Fibroblast of lung (primary cell): ENCODE data around the gene PLEKHH2. TPM values are rescaled to one million over a fixed set of nuclear protein-coding genes. Genes with fewer than 3 reads are reported as not detected.

Source experiments
- DNase-seq, 2 donors: peaks; one replicate each; pipeline versions ENCODE4 v3.0.0 to v3.0.0-alpha.2; 2010; ENCODE audit warnings: low read depth in 2 of 2
- H2AFZ ChIP-seq: 2 replicates; pipeline ENCODE4 v1.5.1; 2012; ENCODE audit warnings: low read length, control low read depth, inconsistent platforms
- H3K27ac ChIP-seq: 2 replicates; pipeline ENCODE4 v1.5.1; 2011; ENCODE audit warnings: low read length, control low read depth; ENCODE audit not compliant: insufficient read depth
- H3K27me3 ChIP-seq: 2 replicates; pipeline ENCODE4 v1.5.1; 2011; ENCODE audit warnings: mild to moderate bottlenecking, low read length; ENCODE audit not compliant: control insufficient read depth, insufficient read depth
- H3K36me3 ChIP-seq: 2 replicates; pipeline ENCODE4 v1.5.1; 2011; ENCODE audit warnings: low read length; ENCODE audit not compliant: control insufficient read depth, insufficient read depth
- H3K4me1 ChIP-seq: 2 replicates; pipeline ENCODE4 v1.5.1; 2011; ENCODE audit warnings: low read length; ENCODE audit not compliant: control insufficient read depth, insufficient read depth; ENCODE audit errors: extremely low read depth
- H3K4me2 ChIP-seq: 2 replicates; pipeline ENCODE4 v1.5.1; 2011; ENCODE audit warnings: low read length, control low read depth; ENCODE audit not compliant: insufficient read depth; ENCODE audit errors: extremely low read depth
- H3K4me3 ChIP-seq, 4 experiments: fragments of 200-600 bp in 1 of 4; sonication (generic) in 1 of 4; replicated peaks in 1 of 4; 2 replicates each; pipeline ENCODE4 v1.5.1; 2011 to 2016; ENCODE audit warnings: low read length in 4 of 4, low read depth in 3 of 4, mild to moderate bottlenecking in 3 of 4, control low read depth in 2 of 4, inconsistent platforms in 1 of 4, mixed read lengths in 1 of 4; ENCODE audit not compliant: insufficient read depth in 1 of 4; ENCODE audit errors: control extremely low read depth in 1 of 4
- H3K79me2 ChIP-seq: 2 replicates; pipeline ENCODE4 v1.5.1; 2012; ENCODE audit warnings: mild to moderate bottlenecking, low read length, inconsistent platforms; ENCODE audit not compliant: control insufficient read depth, insufficient read depth
- H3K9ac ChIP-seq: 2 replicates; pipeline ENCODE4 v1.5.1; 2011; ENCODE audit warnings: mild to moderate bottlenecking, low read length, control low read depth; ENCODE audit not compliant: insufficient read depth
- H3K9me3 ChIP-seq: 2 replicates; pipeline ENCODE4 v1.5.1; 2012; ENCODE audit warnings: low read depth, low read length; ENCODE audit not compliant: control insufficient read depth, insufficient read depth
- H4K20me1 ChIP-seq: 2 replicates; pipeline ENCODE4 v1.5.1; 2011; ENCODE audit warnings: low read length; ENCODE audit not compliant: control insufficient read depth, insufficient read depth; ENCODE audit errors: extremely low read depth
- CTCF ChIP-seq, 2 donors: IDR thresholded peaks in 1 of 2; conservative IDR thresholded peaks in 1 of 2; 1 replicate in 1 of 2; 2 replicates in 1 of 2; pipeline ENCODE4 v1.5.1; 2011 to 2012; ENCODE audit warnings: low read length in 2 of 2, control low read depth in 1 of 2, inconsistent platforms in 1 of 2, low read depth in 1 of 2, mild to moderate bottlenecking in 1 of 2
- EZH2 ChIP-seq: IDR thresholded peaks from 2 replicates; pipeline ENCODE4 v1.5.1; 2012; ENCODE audit warnings: low read length, control low read depth, mild to moderate bottlenecking; ENCODE audit errors: missing control alignments
- polyA plus RNA-seq, 2 donors: library from polyadenylated mRNA; depleted of rRNA in 1 of 2; stranded (reverse) in 1 of 2; unstranded in 1 of 2; fragments of >200 nt; gene quantifications; 2 replicates each; pipeline ENCODE4 v1.2.1, GENCODE V29; 2011 to 2012; ENCODE audit warnings: missing spikeins in 1 of 2
- total RNA-seq: library from RNA; depleted of rRNA; stranded (reverse); fragments of >200 nt; gene quantifications from 2 replicates; pipeline ENCODE4 v1.2.1, GENCODE V29; 2014

PLEKHH2 gene
- total and polyA plus RNA-seq, 2 donors (not counting 1 experiment from before 2014, with no cell fraction given), result 6.9 to 14.0 TPM

- Histone ChIP-seq H4K20me1 (no peaks in the 10 kb centered on the region), H3K36me3 (no peaks in the 10 kb centered on the region), H3K4me1 (peaks cover 2% of the 10 kb centered on the region), H3K4me2 (no peak overlapping the region), H3K4me3 (no peak overlapping the region), H3K9me3 (no peaks in the 10 kb centered on the region), H2AFZ (no peak overlapping the region), H3K9ac (no peak overlapping the region), H3K27ac (no peak overlapping the region), H3K27me3 (no peaks in the 10 kb centered on the region), H3K79me2 (no peaks in the 10 kb centered on the region)
- TF ChIP-seq CTCF (conservative IDR thresholded peaks at IDR 0.05 in 1 of 2, IDR thresholded peaks at IDR 0.05 in 1 of 2; ENCODE audit: low read depth in 1 of 2, low read length in 2 of 2) (no peak), EZH2 (no peak)
- no peak for DNase-seq
These were observed 111.3 kb downstream of the PLEKHH2 start for GRCh38 chr2:43748333-43748732.

GRCh38 chr2:43749583-43749982 lies 112.5 kb downstream of the PLEKHH2 start:
- no peaks in the 10 kb centered on the region for H3K36me3 ChIP-seq
- H3K27me3 ChIP-seq, result no peaks in the 10 kb centered on the region
- TF ChIP-seq EZH2, result no peak
- H2AFZ ChIP-seq, result no peak overlapping the region
- no peak overlapping the region for H3K9ac ChIP-seq
- no peak overlapping the region for H3K4me2 ChIP-seq
- no peak for DNase-seq
- H3K4me1 ChIP-seq, result peaks cover 2% of the 10 kb centered on the region
- no peaks in the 10 kb centered on the region for H3K79me2 ChIP-seq
- no peaks in the 10 kb centered on the region for H3K9me3 ChIP-seq
- no peak overlapping the region for H3K27ac ChIP-seq
- H4K20me1 ChIP-seq, result no peaks in the 10 kb centered on the region
- H3K4me3 ChIP-seq, result no peak overlapping the region

GRCh38 chr2:43751476-43751990 lies 114.5 kb downstream of the PLEKHH2 start:
- no peaks in the 10 kb centered on the region for H3K79me2 ChIP-seq
- no peaks in the 10 kb centered on the region for H3K4me1 ChIP-seq
- H4K20me1 ChIP-seq, result no peaks in the 10 kb centered on the region
- H3K36me3 ChIP-seq, result no peaks in the 10 kb centered on the region
- no peaks in the 10 kb centered on the region for H3K27me3 ChIP-seq
- no peak overlapping the region for H2AFZ ChIP-seq
- no peaks in the 10 kb centered on the region for H3K9me3 ChIP-seq
- no peak overlapping the region for H3K27ac ChIP-seq
- H3K4me3 ChIP-seq, result no peak overlapping the region
- TF ChIP-seq CTCF (conservative IDR thresholded peaks at IDR 0.05 in 1 of 2, IDR thresholded peaks at IDR 0.05 in 1 of 2; ENCODE audit: low read depth in 1 of 2, low read length in 2 of 2), result no peak
- TF ChIP-seq EZH2, result no peak
- DNase-seq, result no peak
- H3K4me2 ChIP-seq, result no peak overlapping the region
- H3K9ac ChIP-seq, result no peak overlapping the region
